ENCODE measurements around the gene DAAM2.

DNA sequence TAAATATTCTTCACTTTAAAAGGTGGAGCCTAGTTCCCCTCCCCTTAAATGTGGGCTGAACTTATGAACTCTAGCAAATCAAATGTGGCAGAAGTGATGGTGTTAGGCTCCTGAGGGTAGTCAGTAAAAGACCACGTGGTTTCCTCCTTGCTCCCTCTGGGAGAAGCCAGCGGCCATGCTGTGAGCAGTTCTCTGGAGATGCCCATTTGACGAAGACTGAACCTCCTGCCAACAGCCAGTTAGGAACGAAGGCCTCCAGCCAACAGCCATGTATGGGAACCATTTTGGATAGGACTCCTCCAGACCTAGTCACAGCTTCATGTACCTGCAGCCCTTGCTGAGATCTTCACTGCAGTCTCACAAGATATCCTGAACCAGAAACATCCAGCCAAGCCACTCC is 149.6 kb downstream of the DAAM2 start:
- TF ChIP-seq POLR2A (IDR thresholded peaks at IDR 0.05; ENCODE audit: low read depth, low read length) = no peak
- TF ChIP-seq POLR2AphosphoS5 (IDR thresholded peaks at IDR 0.05; ENCODE audit: low read depth, low read length) = no peak
